HepG2 (cell line): ENCODE data around the gene HDAC4. TPM values are rescaled to one million over a fixed set of nuclear protein-coding genes. Genes with fewer than 3 reads are reported as not detected.
A peak's percentile ranks its signal among the peaks of the same experiment; 100 is the strongest.

Experiments
- ARNT ChIP-seq: fragments of 450-650 bp; IDR thresholded peaks from 2 replicates; pipeline ENCODE4 v1.6.1; 2017
- HNRNPH1 ChIP-seq: fragments of 200-400 bp; formaldehyde crosslinking; optimal IDR thresholded peaks from 2 replicates; pipeline ENCODE3; 2017; ENCODE audit warnings: mild to moderate bottlenecking, low read depth, low read length
- NCOA5 ChIP-seq: sonication (generic); formaldehyde crosslinking; IDR thresholded peaks from 2 replicates; pipeline ENCODE4 v1.4.0; 2020; ENCODE audit warnings: missing genetic modification reagents
- ZNF362 ChIP-seq: sonication (generic); formaldehyde crosslinking; IDR thresholded peaks from 2 replicates; pipeline ENCODE4 v1.4.0; 2020; ENCODE audit warnings: missing genetic modification reagents, mild to moderate bottlenecking, borderline replicate concordance
- ZNF383 ChIP-seq: sonication (generic); formaldehyde crosslinking; IDR thresholded peaks from 2 replicates; pipeline ENCODE4 v1.4.0; 2020; ENCODE audit warnings: missing genetic modification reagents, mild to moderate bottlenecking, borderline replicate concordance
- ZNF484 ChIP-seq: sonication (generic); formaldehyde crosslinking; IDR thresholded peaks from 2 replicates; pipeline ENCODE4 v1.5.1; 2020; ENCODE audit warnings: mild to moderate bottlenecking, low read depth, missing genetic modification reagents, borderline replicate concordance
- ZNF687 ChIP-seq: sonication (generic); formaldehyde crosslinking; IDR thresholded peaks from 2 replicates; pipeline ENCODE4 v1.5.1; 2020; ENCODE audit warnings: mild to moderate bottlenecking, missing genetic modification reagents, moderate library complexity
- polyA plus RNA-seq, 8 experiments: library from polyadenylated mRNA; depleted of rRNA in 3 of 8; stranded (reverse) in 7 of 8; unstranded in 1 of 8; fragments of >200 nt; fragmentation: Illumina TruSeq in 4 of 8; extraction: Trizol in 4 of 8; gene quantifications; 2 replicates each; pipeline versions ENCODE4 v1.2.1 to v1.2.3, GENCODE V29; 2011 to 2016; ENCODE audit warnings: low read depth in 4 of 8, missing spikeins in 1 of 8, mixed read lengths in 1 of 8; ENCODE audit not compliant: insufficient read depth in 1 of 8
- total RNA-seq, 5 experiments: library from RNA; depleted of rRNA; stranded (reverse); fragments of >200 nt; fragmentation: Illumina TruSeq; extraction: Trizol; gene quantifications; 2 replicates each; pipeline ENCODE4 v1.2.3, GENCODE V29; 2016; ENCODE audit warnings: low read depth in 1 of 5

The HDAC4 gene
- total and polyA plus RNA-seq, 2 of the 13 experiments (the other 11 are each of a cell fraction or from before 2014, with no cell fraction given) = 10.1 to 11.5 TPM

- TF ChIP-seq ZNF687 (CRISPR knock-in tag) (no peak), ZNF484 (no peak), ZNF362 (CRISPR knock-in tag) (no peak), NCOA5 (CRISPR knock-in tag) (no peak), ARNT (0 out of 2 replicates have a peak, but pooled peaks have one; percentile 52), ZNF383 (CRISPR knock-in tag) (no peak), HNRNPH1 (no peak)
These were observed 29.7 kb downstream of the HDAC4 start (continued) for GRCh38 chr2:239370876-239371725.
